EH (cell line): ENCODE results near the gene IL32.
"Not testable (repeated sequence)": the region's sequence is repeated elsewhere in the genome, so short reads cannot be mapped to it uniquely, and the experiment has no call there.

Experiments
- DNase-seq: peaks from one replicate; pipeline ENCODE4 v3.0.0-alpha.2; 2015; ENCODE audit warnings: low read depth

Gene IL32

DNA sequence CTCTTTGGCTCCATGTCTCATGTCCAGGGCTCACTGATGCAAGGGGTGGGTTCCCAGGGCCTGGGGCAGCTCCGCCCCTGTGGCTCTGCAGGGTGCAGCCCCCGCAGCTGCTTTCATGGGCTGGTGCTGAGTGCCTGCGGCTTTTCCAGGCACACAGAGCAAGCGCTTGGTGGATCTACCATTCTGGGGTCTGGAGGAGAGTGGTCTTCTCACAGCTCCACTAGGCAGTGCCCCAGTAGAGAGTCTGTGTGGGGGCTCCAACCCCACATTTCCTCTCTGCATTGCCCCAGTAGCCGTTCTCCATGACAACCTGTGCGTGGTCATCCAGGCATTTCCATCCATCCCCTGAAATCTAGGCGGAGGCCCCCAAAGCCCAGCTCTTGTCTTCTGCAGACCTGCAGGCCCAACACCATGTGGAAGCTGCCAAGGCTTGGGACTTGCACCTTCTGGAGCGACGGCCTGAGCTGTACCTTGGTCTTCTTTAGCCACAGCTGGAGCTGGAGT is 5.2 kb downstream of the IL32 start:
- DNase-seq = no peak

GRCh38 chr16:3071655-3072054 is 6.2 kb downstream of the IL32 start:
- no peak for DNase-seq

- not testable (repeated sequence) for DNase-seq
These were observed 6.7 kb downstream of the IL32 start for GRCh38 chr16:3072148-3072547.

DNA sequence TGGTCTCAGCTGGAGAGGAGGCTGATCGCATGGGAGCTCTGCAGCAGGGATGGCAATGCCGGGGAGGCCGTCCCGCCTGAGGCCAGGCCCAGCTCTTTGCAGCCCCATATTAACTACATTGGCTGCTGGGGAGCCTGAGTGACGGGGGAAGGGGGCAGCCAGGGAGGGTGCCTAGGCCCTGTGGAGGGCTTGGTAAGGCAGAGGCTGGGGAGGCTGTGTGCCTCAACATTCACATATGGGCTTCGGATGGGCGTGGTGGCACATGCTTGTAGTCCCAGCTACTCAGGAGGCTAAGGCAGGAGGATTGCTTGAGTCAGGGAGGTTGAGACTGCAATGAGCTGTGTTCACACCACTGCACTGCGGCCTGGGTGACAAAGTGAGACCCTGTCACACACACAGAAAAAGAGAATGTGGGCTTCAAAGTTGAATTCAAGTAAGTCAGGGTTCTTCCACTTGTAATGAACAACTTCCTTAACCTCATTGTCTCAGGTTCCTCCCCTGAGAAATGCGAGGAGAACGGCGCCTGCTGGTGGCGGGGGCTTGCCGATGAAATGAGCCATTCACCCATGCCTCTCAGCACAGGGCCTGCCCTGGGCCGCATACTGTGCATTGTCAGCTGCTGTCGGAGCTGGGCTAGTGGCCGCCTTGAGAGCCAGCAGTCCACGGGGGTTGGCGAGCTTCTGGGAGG is 7.3 kb downstream of the IL32 start:
- not testable (repeated sequence) for DNase-seq

- no peak for DNase-seq
These were observed 8.0 kb downstream of the IL32 start for GRCh38 chr16:3073448-3073847.

- DNase-seq = no peak
These were observed 9.6 kb downstream of the IL32 start for GRCh38 chr16:3074860-3075522.

DNA sequence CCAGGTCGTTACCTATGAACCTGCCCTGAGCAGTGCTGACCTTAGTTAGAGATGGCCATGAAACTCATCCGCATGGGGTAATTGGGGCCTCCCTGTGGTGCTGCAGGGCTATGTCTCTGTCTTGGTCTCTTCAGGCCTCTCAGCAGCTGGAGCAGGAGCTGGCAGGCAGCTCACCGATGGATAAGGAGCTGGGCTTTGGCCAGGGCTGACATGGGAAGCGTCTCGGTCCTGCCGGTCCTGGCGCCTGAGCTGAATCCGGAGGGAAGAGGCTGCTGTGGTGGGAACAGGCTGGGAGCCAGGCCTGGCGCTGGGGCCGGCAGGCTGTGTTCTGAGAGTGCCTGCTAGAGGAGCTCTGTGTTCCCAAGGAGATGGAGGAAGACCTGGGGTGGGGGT is 10.1 kb downstream of the IL32 start:
- no peak for DNase-seq

- DNase-seq = not testable (repeated sequence)
These were observed 10.5 kb downstream of the IL32 start for GRCh38 chr16:3075946-3076345.

DNA sequence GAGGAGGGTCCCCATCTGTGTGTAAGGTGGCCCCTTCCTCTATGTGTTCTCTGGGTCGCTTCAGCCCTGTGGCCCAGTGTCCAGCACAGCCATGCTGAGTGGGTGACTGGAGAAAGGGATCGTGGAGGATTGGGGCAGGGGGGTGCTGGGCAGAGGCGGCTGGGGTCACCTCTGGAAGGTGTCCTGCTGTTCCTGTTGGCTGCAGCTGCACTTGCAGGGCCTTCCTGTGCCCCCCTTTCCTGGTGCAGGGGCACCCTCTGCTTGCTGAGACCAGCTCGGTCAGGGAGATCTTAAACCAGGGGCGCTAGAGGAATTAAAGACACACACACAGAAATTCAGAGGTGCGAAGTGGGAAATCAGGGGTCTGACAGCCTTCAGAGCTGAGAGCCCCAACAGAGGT is 11.1 kb downstream of the IL32 start:
- no peak for DNase-seq

DNA sequence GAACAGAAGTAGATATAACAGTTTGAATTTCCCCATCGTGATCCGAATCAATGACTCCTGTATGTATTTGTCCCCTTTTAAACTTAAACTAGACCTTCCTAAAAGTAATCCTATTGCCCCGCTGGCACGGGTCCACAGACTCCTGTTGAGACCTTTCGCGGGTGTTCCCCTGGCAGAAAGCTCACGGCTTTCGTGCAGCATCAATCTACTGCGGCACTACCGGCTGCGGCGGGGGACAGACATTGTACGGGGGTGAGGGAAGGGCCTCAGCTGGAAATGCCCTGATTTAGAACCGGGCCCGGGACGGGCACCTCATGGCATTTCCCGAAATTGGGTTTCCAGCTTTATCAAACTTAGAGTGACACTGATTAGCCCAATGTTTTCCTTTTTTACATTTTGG is 14.6 kb downstream of the IL32 start:
- no peak for DNase-seq

GRCh38 chr16:3081957-3082356 is 16.5 kb downstream of the IL32 start:
- not testable (repeated sequence) for DNase-seq

DNA sequence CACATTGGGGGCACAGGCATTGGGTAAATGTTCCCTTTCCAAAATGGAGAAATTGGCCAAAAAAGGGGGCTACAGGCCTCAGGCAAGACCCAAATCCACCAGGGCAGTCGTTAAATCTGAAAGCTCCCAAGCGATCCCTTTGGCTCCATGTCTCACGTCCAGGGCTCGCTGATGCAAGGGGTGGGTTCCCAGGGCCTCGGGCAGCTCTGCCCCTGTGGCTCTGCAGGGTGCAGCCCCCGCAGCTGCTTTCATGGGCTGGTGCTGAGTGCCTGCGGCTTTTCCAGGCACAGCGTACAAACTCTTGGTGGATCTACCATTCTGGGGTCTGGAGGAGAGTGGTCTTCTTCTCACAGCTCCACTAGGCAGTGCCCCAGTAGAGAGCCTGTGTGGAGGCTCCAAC is 18.0 kb downstream of the IL32 start:
- not testable (repeated sequence) for DNase-seq

GRCh38 chr16:3084491-3084890 is 19.1 kb downstream of the IL32 start:
- DNase-seq = no peak

GRCh38 chr16:3084969-3085670 is 19.7 kb downstream of the IL32 start:
- DNase-seq = no peak

GRCh38 chr16:3085868-3086595 is 20.6 kb downstream of the IL32 start:
- DNase-seq = no peak

GRCh38 chr16:3086596-3087242 is 21.3 kb downstream of the IL32 start:
- no peak for DNase-seq

DNA sequence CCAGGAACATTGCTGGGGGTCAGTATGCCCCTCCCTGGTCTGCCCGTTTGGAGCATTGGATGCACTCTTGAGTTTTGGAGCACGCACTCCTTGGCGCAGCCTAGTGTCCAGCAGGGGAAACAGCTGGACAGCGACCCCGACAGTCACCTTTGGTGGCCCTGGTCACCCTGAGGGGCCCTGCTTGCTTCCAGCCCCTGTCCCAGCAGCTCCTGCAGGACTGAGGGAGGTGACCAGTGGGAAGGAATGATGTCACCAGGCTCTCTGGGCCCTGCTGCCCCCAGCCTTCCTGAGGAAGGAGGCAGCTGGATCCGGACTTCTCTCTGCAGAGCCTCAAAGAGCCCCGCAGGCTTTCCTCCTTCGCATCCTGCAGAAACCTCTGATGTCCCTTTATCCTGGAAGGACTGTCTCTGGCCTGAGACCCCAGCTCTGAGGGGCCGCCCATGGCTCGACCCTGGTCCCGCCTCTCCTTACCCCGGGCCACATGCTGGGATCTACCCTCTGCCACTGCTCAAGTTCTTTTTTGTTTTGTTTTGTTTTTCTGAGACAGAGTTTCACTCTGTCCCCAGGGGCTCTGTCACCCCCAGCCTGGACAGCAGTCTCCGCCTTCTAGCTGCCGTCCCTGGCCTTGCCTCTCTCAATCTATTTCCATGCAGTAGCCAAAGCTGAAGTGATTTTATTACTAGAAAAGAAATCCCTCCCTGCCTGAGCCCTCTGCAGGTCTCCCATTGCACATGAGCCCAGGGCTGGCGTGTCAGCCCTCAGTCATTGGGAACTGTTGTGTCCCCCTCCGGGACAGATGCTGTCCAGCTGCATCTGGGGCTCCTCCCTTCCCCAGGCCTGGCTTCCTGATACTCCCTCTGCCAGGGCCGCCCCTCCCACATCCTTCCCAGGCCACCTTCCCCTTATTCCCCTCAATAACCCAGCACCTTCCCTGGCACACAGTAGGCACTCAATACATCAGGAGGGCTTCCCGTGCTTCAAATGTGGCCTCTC is 22.1 kb downstream of the IL32 start:
- no peak for DNase-seq

GRCh38 chr16:3088450-3088849 is 23.0 kb downstream of the IL32 start:
- no peak for DNase-seq

DNA sequence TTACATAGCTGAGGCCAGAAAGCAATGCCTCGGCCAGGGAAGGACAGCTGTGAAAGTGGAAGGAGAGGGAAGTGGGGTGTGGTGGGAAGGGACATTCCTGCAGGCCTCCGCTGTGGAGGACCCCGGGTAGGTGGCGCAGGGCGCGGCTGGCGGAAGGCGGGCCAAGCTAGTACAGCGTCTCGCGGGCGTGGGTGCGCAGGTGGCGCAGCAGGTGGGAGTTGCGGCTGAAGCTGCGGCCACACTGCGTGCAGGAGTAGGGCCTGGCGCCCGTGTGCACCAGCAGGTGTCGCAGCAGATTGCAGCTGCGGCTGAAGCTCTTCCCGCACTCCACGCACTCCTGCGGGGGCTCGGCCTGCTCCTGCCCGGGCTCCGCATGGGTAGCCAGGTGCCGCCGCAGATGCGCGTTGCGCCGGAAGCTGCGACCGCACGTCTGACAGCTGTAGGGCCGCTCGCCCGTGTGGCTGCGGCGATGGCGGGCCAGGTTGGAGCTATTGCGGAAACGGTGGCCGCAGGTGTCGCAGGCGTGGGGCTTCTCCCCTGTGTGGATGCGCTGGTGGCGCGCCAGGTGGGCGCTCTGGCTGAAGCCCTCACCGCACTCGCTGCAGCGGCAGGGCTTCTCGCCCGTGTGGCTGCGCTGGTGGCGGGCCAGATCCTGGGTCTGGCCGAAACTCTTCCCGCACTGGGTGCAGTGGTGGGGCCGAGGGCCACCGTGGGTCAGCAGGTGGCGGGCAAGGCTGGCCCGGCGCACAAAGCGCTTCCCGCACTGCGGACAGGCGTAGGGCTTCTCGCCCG is 23.7 kb downstream of the IL32 start:
- no peak for DNase-seq
